ENCODE results near the gene RCC1. TPM values are rescaled to one million over a fixed set of nuclear protein-coding genes. Genes with fewer than 3 reads are reported as not detected.

The RCC1 gene
- total RNA-seq, 4 donors from 2014 or later: 3.8 to 37.6 (median 13.8) TPM

DNA sequence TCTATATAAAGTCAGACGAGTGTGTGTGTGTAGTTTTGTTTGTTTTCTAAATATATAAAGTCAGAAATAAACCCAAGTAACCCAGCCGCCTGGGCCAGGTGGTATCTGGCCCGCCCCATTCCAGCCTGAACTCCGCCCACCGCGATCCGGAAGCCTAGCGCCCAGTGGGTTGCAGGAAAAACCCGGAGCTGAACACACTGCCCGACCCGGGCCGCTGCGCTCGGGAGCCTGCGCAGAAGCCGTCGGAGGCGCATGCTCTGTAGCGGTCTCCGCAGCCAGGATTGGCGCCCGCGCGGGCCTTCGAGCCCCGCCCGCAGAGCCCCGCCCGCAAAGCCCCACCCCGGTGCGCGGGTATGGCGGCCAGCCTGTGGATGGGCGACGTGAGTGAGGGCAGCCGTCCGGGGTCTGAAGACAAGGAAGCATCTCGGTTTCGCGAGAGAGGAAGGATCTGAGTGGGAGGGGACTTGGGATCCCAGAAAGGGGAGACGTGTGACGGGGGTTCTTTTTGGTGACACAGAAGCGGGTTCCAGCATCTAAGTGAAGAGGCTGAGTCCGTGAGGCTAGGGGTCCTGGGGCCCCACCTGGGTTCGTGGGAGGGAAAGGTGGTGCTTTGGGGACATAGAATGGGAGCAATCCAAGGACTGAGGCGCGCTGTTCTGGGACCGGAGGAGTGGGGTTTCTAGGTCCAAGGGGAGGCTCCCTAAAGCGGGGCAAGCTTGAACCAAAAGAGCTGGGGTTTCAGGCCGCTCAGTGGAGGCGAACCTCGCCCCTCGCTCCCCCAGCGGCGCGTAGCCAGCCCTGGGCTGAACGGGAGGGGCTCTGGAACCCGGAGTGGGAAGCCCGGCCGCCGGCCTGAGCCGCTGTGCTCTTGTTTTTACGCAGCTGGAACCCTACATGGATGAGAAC is 47.2 kb downstream of the RCC1 start, which contains the start of gene TRNAU1AP:
TRNAU1AP (plus strand) TSS at position 328 of the 906 bp plus-strand sequence; CDS start at position 354, 26 bp downstream.
- peak within 1 kb of the TSS; percentile 87 to 91 for H3K27ac ChIP-seq
- H3K27me3 ChIP-seq: peaks cover 0 to 5% of the 10 kb centered on the region in 2 donors
- H3K4me1 ChIP-seq: no peaks in the 10 kb centered on the region
- DNase-seq: peak; percentile 96 to 98
- intact Hi-C loops (cut with DNase I; ENCODE audit: low total_unique reads): no loop called here
- TF ChIP-seq, protein P1, sequence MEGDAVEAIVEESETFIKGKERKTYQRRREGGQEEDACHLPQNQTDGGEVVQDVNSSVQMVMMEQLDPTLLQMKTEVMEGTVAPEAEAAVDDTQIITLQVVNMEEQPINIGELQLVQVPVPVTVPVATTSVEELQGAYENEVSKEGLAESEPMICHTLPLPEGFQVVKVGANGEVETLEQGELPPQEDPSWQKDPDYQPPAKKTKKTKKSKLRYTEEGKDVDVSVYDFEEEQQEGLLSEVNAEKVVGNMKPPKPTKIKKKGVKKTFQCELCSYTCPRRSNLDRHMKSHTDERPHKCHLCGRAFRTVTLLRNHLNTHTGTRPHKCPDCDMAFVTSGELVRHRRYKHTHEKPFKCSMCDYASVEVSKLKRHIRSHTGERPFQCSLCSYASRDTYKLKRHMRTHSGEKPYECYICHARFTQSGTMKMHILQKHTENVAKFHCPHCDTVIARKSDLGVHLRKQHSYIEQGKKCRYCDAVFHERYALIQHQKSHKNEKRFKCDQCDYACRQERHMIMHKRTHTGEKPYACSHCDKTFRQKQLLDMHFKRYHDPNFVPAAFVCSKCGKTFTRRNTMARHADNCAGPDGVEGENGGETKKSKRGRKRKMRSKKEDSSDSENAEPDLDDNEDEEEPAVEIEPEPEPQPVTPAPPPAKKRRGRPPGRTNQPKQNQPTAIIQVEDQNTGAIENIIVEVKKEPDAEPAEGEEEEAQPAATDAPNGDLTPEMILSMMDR (IDR thresholded peaks at IDR 0.05): peak in 2 of 4 experiments; percentile 42 to 46
- TF ChIP-seq POLR2A (IDR thresholded peaks at IDR 0.05): peak; percentile 58 to 82
- H3K36me3 ChIP-seq: no peaks in the 10 kb centered on the region
- peak within 1 kb of the TSS; percentile 86 for H3K4me3 ChIP-seq
- no peaks in the 10 kb centered on the region for H3K9me3 ChIP-seq

DNA sequence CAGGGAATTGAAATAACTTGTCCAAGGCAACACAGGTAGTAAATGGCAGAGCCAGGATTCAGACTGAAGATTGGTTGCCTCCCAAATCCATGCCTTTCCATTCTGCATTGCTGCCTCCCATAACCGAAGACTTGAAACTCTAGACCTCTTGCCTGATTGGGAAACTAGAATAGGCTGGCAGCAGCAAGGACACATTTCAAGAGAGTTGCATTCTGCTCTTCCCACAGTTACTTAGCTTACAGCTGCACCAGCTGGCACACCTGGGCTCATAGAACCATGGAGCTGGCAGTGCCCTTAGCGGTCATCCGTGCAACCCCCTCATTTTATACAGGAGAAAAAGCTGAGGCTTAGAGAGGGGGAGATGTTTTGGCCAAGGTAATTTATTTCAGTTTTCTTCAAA is 55.0 kb downstream of the RCC1 start:
- Histone ChIP-seq H3K4me1 (no peaks in the 10 kb centered on the region), H3K27ac (no peak overlapping the region), H3K27me3 (no peaks in the 10 kb centered on the region), H3K9me3 (no peaks in the 10 kb centered on the region), H3K4me3 (no peak overlapping the region), H3K36me3 (no peaks in the 10 kb centered on the region)
- DNase-seq: no peak
- intact Hi-C loops (cut with DNase I; ENCODE audit: low total_unique reads): no loop called here
- no peak for TF ChIP-seq POLR2A (IDR thresholded peaks at IDR 0.05)
- TF ChIP-seq, protein P1 (IDR thresholded peaks at IDR 0.05): no peak

- DNase-seq: no peak
- H3K27me3 ChIP-seq: no peaks in the 10 kb centered on the region
- no peaks in the 10 kb centered on the region for H3K4me1 ChIP-seq
- H3K4me3 ChIP-seq: no peak overlapping the region
- intact Hi-C loops (cut with DNase I; ENCODE audit: low total_unique reads): no loop called here
- no peaks in the 10 kb centered on the region for H3K9me3 ChIP-seq
- no peaks in the 10 kb centered on the region for H3K36me3 ChIP-seq
- H3K27ac ChIP-seq: no peak overlapping the region
- no peak for TF ChIP-seq POLR2A (IDR thresholded peaks at IDR 0.05)
- TF ChIP-seq, protein P1 (IDR thresholded peaks at IDR 0.05): no peak
Measured at GRCh38 chr1:28564310-28564709, 58.5 kb downstream of the RCC1 start.

DNA sequence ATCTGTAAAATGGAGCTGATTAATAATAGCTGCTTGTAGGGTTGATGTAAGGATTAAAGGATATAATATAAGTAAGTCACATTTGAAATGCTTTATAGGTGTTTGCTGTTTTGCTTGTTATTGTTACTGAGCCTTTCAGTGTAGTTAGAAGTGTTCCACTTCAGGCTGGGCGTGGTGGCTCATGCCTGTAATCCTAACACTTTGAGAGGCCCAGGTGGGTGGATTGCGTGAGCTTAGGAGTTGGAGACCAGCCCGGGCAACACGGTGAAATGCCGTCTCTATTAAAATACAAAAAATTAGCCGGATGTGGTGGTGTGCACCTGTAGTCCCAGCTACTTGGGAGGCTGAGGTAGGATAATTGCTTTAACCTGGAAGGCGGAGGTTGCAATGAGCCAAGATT is 59.2 kb downstream of the RCC1 start:
- TF ChIP-seq, protein P1 (IDR thresholded peaks at IDR 0.05): no peak
- TF ChIP-seq POLR2A (IDR thresholded peaks at IDR 0.05): no peak
- H3K4me1 ChIP-seq: no peaks in the 10 kb centered on the region
- no peak overlapping the region for H3K4me3 ChIP-seq
- no peaks in the 10 kb centered on the region for H3K36me3 ChIP-seq
- no peak for DNase-seq
- no peaks in the 10 kb centered on the region for H3K9me3 ChIP-seq
- intact Hi-C loops (cut with DNase I; ENCODE audit: low total_unique reads): no loop called here
- H3K27me3 ChIP-seq: no peaks in the 10 kb centered on the region
- H3K27ac ChIP-seq: no peak overlapping the region

DNA sequence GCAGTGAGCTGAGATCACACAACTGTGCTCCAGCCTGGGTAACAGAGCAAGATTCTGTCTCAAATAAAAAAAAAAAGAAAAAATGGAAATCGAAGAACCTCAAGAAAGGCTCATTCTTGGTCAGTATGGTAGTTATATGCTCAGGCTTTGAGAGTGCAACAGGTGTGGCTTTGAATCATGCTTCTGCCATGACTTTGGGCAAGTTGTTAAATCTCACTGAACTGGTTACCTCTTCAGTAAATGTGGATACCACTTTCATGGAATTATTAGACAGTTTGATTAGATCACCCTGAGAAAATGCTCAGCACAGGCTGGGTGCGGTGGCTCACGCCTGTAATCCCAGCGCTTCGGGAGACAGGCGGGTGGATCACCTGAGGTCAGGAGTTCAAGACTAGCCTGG is 59.9 kb downstream of the RCC1 start:
- TF ChIP-seq, protein P1 (IDR thresholded peaks at IDR 0.05): no peak
- no peak for TF ChIP-seq POLR2A (IDR thresholded peaks at IDR 0.05)
- Histone ChIP-seq H3K4me1 (no peaks in the 10 kb centered on the region), H3K27ac (no peak overlapping the region), H3K4me3 (no peak overlapping the region), H3K36me3 (no peaks in the 10 kb centered on the region), H3K9me3 (no peaks in the 10 kb centered on the region), H3K27me3 (no peaks in the 10 kb centered on the region)
- no peak for DNase-seq
- intact Hi-C loops (cut with DNase I; ENCODE audit: low total_unique reads): no loop called here
